GM12872 (cell line): ENCODE data around the gene AKT3.

Experiments
- CTCF ChIP-seq: IDR thresholded peaks from 3 replicates; pipeline ENCODE4 v1.5.1; 2011; ENCODE audit warnings: low read depth, mild to moderate bottlenecking, low read length, moderate library complexity; ENCODE audit not compliant: insufficient read depth

AKT3 gene

GRCh38 chr1:243452092-243452491 lies 398.0 kb downstream of the AKT3 start:
- no peak for TF ChIP-seq CTCF

- TF ChIP-seq CTCF, result no peak
Observed at GRCh38 chr1:243449373-243449772, 400.7 kb downstream of the AKT3 start.

- TF ChIP-seq CTCF, result no peak
Observed at GRCh38 chr1:243447844-243448243, 402.2 kb downstream of the AKT3 start.

GRCh38 chr1:243447347-243447746 lies 402.7 kb downstream of the AKT3 start:
- TF ChIP-seq CTCF, result no peak

GRCh38 chr1:243443557-243443956 lies 406.5 kb downstream of the AKT3 start:
- TF ChIP-seq CTCF, result no peak

GRCh38 chr1:243441601-243442000 lies 408.4 kb downstream of the AKT3 start:
- no peak for TF ChIP-seq CTCF

GRCh38 chr1:243440406-243440805 lies 409.6 kb downstream of the AKT3 start:
- TF ChIP-seq CTCF, result no peak

GRCh38 chr1:243438815-243439214 lies 411.2 kb downstream of the AKT3 start:
- no peak for TF ChIP-seq CTCF
